NB4 (cell line): ENCODE results near the gene GLUD2.

Experiments used
- CTCF ChIP-seq: IDR thresholded peaks from one replicate; pipeline ENCODE4 v1.5.1; 2012; ENCODE audit warnings: low read depth, low read length
- POLR2A ChIP-seq: IDR thresholded peaks from 2 replicates; pipeline ENCODE4 v1.6.1; 2011; ENCODE audit warnings: mild to moderate bottlenecking; ENCODE audit not compliant: insufficient read length; ENCODE audit errors: extremely low read depth

GRCh38 chrX:121036137-121036536 lies 11.3 kb upstream of the GLUD2 start:
- TF ChIP-seq CTCF (no peak), POLR2A (no peak)
